ENCODE data around the gene KRT75.
"Not testable (repeated sequence)": the region's sequence is repeated elsewhere in the genome, so short reads cannot be mapped to it uniquely, and the experiment has no call there.

KRT75 gene

DNA sequence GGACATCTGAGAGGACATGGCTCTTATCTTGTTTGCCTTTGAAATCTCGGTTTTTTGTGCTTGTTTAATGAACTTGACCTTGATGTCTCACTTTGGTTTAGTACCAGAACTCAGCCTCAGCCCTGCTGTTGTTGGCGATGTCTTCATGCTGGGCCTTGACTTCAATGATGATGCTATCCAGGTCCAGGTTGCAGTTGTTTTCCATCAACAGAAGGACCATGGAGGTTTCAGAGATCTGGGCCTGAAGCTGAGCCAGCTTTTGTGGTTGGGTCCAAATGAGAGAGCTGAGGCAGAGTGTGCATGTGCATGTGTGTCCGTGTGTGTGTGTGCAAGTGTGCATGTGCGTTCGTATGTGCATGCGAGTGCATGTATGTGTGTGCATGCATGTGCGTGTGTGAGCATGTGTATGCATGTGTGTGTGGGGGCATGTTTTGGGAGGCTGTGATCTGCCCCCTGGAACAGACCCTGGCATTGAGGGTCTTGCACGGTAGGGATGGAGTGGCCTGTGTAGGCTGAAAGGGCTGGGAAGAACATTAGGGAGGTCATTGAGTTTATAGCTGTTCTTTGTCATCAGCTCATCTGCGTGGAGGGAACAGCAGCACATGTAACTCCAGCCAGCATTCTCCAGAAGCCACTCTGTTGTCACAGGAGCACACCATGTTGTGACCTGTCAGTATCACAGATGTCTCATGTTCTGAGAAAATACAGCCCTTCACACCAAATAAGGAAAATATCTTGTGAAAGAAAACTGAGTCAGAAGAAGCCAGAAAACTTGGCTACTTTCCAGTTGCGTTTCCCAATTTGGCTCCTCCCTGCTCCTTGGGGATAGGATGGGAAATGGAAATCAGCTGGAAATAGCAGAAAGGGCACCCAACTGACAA, 18.1 kb downstream of the KRT75 start:
- DNase-seq, result no peak

DNA sequence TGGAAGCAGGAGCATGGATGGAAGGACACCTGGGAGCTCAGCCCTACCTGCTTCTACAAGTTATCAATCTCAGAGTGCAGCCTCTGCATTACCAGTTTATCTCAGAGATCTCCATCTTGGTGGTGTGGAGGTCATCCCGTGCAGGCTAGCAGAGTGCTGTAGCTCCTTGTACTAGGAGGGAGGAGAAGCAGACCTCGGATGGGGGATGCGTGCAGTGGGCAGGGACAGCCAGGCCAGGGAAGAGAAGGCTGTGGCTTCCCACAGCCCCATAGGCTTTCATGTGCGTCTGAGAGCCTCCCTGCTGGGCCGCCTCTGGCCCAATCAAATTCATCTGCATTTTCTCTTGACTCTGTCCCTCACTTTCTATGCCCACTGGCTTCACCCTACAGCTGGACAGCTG, 19.2 kb downstream of the KRT75 start:
- no peak for DNase-seq

DNA sequence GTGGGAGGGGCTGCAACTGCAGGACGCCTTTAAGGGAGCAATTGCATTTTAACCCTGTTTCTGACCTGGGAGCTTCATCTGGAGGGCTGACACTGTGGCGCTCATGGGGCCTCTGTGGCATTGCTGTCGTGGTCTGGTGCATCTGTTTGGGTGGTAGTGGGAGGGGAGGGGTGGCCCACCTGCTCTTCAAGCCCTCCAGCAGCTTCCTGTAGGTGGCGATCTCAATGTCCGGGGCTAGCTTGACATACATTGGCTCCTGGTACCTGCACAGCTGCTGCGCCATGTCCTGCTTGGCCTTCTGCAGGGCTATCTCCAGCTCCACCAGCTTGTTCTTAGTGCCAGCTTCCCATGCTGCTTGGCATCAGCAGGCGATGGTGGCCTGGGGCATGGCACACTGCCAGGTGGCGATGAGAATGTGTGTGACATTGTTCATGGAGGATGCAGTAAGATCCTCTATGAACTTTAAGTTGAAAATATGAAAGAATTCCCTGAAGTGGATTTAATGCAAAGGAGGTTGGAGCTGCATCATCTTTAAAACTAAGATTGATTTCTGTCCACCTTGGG, 20.3 kb downstream of the KRT75 start:
- no peak for DNase-seq

DNA sequence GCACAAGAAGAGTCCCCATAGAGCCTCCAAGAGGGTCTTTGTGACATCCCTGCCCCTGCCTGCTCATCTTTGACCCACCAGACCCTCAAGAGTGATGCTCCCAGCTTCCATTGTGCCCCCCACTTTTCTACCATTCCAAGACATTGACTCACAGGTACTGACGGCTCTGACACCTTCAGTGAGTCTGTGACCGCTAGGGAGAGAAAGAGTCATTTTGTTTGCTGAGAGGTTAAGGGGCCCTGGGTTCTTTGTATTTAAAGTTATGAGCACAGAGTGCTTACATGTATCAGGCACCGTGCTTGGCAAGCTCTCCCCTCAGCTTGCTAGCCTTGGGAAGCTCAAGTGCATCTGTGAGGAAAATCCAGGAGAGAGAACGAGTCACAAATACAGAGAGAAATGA, 21.0 kb downstream of the KRT75 start:
- DNase-seq, result no peak

DNA sequence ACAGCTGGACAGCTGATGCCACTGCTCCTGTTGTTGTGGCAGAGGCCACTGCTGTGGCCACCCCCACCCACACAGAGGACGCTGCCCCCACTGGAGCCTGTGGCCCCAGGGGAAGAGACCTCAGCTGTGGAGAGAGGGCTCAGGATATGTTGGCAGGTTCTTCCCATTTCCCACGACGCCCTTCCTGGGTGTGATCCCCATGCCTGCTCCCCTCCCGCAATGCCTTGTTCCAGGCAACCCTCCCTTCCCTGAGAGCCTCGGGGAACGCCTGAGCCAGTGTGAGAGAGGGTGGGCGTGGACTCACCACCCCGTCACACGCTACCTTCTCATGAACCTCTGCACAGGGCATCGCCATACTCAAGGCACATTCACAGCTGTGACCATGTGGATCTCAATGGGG, 22.4 kb downstream of the KRT75 start:
- DNase-seq, result no peak

DNA sequence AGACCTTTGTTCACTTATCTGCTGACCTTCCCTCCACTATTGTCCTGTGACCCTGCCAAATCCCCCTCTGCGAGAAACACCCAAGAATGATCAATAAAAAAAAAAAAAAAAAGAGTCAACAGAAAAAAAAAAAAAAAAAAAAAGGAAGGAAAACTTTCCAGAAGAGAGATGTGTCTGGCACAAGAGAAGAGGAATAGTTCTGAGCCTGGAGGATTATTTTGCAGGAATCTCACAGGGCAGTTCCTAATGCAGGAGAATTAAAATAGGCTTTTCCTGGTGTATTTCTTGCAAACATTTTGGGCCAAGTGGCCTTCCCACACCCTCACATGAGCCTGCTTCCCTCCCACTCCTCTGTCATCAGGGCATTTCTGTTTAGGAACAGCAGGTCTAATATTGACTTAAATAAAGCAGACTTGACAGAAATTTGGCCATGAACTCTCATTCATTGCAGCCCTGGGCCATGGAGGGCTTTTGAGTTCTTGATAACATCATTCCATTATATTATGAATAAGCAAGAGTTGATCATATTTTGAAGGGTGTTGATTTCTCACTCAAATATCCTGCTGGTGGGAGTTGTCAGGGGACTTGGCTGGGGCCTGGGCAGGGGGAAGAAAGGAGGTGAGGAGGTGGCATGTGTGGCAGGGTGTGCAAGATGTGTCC, 23.5 kb downstream of the KRT75 start:
- DNase-seq, result not testable (repeated sequence)

DNA sequence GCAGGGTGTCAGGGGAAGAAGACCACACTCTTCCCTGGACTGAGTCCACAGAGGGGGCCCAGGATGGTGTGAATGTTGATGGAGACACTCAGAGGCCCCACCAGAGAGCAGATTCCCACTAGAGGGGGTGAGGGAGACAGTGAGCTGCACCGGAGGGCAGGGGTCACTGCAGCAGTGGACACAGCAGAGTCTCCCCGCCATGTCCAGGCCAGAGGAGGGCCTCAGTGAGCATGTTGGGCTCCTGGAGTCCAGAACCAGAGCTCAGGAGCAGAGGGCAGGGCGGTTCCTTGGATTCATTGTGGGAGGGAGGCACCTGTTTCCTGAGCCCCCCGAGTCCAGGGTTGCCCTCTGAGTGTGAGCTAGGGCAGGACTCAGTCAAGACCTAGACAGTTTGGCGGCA, 26.3 kb downstream of the KRT75 start:
- DNase-seq, result no peak

DNA sequence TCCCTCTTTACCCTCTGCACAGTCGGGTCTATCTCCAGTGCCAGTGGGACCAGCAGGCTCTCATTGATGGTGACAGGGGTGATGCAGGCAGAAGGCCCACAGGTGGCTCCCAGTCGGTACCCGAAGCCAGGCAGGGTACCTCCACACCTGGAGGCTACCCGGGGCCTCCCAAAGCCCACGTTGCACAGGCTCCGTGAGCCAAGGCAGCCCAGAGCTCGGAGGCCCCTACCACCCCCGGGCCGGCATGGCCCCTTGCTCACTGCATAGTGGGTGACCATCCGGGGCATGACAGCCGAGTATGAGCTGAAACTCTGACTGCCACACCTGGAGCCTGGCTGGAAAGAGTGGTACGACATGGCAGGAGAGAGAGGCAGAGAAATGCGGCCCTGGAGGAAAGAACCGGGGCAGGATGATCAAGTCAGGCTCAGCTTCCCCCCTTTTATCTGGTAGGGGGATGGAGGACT, 28.2 kb downstream of the KRT75 start, which contains the start of gene KRT82:
TSS of gene KRT82 (minus strand) at position 414 of the 464 bp plus-strand sequence. CDS start at position 356, 58 bp downstream.
- DNase-seq, result no peak

DNA sequence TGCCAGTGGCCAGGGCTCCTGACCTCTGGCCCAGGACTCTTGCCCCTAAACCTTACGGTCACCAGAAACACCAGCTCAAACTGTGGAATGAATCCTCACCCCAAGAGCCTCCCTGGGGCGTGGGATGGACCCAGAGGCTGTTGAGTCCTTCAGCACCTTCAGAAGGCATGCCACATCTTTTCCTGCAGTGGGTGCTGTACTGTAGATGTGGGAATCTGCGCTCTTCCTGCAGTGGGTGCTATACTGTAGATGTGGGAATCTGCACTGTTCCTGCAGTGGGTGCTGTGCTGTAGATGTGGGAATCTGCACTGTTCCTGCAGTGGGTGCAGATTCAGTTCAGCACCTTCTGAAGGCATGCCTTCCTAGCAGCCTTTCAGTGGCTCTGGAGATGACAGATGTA, 29.2 kb downstream of the KRT75 start:
- DNase-seq, result no peak

DNA sequence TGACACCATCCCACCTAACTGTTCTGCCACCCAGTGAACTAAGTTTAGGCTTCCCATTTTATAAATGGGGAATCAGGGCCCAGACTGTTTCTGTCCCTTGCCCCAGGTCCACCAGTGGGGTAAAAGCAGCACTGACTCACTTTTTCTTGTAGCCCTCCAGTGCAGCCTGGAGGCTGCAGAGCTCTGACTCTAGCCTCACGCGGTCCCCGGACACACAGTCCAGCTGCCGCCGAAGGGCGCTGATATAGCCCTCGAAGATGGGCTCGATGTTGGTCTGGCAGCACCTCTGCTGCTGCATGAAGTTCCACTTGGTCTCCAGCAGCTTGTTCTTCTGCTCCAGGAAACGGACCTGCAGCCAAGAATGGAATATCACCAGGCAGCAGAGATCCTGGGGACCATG, 30.6 kb downstream of the KRT75 start:
- DNase-seq, result no peak

DNA sequence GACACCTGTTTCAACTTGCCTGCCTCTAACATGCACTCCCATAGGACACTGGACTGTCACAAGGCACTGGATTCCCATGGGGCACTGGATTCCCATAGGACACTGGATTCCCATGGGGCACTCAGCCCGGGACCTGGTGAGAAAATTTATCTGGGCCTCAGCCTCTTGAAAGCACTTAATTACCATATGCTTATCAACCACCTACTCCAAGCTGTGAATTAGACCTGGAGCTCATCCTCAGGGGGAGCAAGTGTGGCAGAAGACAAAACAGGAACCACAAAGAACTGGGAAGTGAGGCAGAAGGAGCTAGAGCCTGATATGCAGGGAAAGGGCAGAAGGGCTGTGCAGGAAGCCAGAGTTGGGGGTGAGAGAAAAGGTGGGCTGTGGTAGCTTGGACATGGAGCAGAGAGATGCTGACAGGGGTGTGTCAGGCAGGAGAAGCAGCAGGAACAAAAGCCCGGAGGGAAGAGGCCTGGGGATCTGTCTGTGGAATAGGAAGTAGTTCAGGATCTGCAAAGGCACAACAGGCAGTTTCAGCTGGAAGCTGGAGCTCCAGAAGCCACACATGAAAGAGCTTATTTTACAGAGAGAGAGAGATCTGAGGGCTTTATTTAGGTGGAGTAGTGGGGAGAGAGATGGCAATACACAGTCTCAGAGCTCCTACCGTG, 31.2 kb downstream of the KRT75 start:
- no peak for DNase-seq

DNA sequence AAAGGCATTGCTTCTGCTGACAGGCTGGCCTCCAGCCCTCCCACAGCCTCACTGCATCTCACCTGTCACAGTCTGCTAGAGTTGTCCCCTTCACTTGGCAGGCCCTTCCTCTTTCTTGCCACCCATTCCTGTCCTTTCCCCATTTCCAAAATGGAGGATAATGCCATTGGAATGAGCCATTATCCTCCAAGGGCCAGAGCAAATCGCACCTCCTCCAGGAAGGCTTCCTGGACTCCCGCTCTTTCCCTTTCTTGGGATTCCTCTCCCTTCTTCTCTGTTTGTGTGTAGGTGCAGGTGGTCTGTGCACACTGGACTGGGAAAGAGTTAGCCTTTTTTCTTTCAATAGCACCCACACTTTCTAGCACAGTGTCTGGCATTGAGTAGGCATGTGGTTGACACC, 31.8 kb downstream of the KRT75 start:
- DNase-seq, result no peak

DNA sequence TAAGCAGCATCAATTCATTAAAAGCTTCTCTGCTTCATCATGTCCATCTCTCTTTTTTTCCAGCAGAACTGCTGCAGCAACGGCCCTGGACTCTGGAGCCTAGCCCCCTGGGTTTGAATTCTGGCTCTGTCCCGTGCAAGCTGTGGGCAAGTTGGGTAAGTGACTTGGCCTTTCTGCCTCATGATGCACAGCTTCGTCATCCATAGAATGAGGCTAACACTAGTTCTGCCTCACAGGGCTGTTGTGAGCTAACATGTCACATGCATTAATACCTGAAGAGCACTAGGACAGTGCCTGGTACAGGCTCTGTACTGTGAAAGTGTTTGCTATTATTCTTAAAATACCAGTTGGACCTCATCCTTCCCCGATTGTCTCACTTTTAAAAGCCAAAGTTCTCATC, 32.2 kb downstream of the KRT75 start:
- no peak for DNase-seq

DNA sequence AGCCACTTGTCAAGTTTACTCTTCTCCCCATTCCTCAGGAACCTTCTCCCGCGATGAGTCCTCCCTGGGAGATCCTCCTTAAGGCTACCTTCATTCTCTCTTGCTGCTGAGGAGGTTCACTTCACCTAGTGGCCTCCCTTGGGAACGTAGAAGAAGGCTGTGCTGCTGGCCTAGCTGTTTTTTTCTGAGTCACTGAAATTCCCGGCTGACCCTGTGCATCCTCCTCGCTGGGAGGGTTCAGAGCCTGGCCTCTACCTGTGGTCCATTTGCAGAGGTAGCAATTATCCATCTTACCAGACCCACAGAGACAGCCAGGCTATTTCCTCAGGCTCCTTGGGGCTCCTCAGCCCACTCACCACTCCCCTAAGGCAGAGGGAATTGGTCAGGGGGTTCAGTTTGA, 32.6 kb downstream of the KRT75 start:
- DNase-seq, result no peak

DNA sequence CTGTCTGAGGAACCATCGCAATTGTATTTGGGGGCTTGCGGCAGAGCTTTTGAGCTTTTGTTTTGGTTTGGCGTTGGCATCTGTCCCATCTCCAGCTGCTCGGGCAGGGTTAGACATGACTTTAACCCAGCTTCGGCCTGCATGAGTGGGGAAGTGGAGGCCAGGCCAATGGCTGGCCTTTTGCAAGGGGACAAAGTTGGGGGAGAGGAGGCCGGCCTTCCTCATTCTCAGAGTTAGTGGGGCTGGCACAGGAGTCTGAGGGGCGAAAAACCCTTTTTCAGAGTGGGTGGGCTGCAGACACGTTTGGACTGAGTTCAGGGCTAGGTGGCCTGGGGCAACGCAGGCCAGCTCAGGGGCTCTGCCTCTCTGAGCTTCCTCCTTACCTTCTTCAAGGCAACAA, 33.3 kb downstream of the KRT75 start:
- DNase-seq, result no peak

DNA sequence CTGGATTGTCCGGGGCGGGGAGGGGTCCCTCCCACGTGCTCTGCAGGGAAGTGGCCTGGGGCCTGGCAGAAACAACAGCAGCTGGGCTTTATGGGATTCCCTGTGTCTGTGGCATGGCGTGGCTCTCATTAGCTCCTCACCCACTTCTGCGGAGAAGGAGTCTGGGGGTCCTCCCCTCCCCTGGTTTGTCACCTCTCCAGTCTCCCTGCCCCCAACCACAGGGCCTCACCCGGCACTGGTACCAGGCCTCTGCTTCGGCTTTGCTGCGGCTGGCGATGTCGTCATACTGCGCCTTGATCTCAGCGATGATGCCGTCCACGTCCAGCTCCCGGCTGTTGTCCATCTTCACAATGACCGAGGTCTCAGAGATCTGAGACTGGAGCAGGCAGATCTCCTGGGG, 34.4 kb downstream of the KRT75 start:
- DNase-seq, result no peak

DNA sequence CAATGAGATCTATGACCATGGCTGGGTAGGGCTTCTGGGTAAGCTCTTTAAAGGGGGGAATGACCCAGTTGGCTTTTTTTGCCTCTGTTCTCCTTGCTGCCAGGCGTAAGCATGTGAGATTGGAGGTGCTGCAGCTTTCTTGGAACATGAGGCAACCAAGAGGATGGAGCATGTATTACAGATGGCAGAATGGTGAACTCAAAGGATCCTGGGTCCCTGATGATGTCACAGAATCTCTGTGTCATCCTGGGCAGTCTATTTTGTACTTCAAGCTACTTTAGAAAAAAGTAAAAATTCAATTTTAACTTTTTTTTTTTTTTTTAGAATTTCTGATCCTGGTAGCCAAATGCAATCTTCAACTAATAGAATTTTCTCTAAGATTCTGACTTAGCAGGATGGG, 36.0 kb downstream of the KRT75 start:
- no peak for DNase-seq

DNA sequence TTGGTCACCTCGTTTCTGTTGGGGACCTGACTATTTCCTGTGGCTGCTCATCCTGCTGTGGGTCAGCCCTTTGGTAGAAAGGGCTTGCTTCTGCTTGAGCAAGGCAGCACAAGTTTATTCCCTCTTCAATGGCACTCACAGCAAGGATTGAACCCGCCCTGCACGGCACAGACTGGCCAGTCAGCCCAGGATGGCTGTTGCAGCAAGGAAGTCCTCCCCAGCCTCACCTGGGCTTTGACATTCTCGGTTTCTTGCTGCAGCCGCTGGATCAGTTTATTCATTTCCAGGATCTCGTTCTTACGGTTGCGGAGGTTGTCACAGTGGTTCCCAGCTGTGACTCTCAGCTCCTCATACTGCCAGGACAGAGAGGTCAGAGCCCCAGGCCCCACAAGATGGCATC, 37.5 kb downstream of the KRT75 start:
- DNase-seq, result no peak

DNA sequence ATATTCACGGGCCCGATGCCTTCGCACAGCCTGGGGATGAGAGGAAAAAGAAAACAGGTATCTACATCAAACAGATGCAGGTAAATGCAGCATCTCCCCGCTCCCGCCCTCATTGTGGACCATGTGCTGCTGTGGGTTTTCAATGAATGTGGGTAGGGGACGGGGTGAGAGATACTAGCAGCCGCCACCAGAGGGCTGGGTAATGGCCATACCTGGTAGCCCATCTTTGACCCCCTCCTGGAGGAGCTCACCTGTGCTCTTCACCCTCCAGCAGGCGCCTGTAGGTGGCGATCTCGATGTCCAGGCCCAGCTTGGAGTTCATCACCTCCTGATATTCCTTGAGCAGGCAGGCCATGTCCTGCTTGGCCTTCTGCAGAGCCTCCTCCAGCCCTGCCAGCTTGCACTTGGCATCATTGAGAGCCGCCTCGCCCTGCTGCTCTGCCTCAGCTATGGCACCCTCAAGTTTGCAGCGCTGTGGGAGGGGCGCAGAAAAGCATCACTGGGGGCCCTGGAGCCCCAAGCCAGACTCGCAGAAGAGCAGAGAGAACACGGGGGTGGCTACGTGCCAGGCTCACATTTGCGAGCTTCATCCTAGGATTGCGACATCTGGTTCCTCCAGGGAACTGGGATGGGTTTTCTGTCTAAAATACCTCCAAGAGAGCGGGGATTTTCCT, 38.3 kb downstream of the KRT75 start:
- DNase-seq, result peak; percentile 25

DNA sequence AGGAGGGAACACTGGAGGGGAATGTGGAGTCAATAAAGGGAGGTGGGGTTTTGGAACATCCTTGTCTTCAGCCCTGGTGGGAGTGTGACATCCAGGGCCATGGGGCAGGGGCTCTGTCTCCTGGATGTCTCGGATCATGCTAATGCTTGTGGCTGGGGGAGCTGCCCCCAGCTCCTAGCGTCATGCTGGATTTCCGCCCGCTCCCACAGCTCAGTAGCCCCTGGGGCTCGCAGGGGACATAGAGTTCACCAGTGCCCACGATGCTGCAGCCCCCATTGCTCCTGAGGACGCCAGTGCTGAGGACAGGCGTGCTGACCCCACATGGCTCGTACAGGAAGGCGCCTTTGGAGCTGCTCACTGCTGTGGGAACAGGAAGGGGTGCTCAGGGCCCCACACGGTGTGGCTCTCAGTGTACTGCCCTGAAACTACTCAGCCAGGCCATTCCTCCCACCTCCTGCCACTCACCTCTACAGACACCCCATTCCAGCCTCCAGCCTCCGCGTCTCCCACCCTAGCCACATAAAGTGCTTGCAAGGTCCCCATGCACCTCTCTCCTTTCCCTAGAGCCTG, 39.2 kb downstream of the KRT75 start:
- no peak for DNase-seq

DNA sequence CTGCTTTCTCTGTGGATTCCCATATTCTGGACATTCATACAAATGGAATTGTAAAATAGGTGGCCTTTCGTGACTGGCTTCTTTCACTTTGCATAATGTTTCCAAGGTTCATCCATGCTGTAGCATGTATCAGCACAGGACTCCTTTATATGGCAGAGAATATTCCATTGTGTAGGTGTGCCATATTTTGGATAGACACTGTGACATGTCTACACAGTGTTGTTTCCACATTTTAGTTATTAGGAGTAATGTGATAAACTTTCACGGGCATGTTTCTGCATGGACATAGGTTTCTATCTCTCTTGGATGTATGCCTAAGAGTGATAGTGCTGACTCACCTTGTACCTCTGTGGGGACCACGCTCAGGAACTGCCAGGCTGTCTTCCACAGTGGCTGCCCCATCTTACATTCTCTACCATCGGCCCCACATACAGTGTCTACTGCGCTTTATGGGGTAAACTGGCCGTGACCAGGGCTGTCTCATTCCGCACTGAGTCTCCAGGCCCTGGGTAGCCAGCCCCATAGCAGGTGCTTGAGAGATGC, 41.6 kb downstream of the KRT75 start:
- DNase-seq, result no peak

DNA sequence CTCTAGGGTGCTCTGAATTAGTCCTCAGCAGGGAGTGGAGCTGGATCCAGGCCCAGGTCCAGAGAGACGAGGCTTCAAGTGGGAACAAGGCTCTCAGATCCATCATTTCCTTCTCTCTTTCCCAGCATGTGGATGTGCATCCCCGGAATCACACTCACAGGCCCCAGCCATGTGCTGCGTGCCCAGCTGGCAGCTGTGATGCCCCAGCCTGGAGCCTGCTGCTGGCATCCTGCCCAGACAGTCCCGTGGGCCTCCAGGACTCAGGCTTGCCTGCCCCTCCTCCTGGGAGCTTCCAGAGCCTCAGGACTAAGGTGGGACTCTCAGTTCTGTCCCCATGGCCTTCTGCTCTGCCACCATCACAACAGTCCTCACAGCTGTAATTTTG, 42.6 kb downstream of the KRT75 start:
- DNase-seq, result no peak

Measured in NCI-H82 (cell line).